ENCODE data around the gene RBM27.
"Not testable (repeated sequence)": the region's sequence is repeated elsewhere in the genome, so short reads cannot be mapped to it uniquely, and the experiment has no call there.

Gene RBM27

DNA sequence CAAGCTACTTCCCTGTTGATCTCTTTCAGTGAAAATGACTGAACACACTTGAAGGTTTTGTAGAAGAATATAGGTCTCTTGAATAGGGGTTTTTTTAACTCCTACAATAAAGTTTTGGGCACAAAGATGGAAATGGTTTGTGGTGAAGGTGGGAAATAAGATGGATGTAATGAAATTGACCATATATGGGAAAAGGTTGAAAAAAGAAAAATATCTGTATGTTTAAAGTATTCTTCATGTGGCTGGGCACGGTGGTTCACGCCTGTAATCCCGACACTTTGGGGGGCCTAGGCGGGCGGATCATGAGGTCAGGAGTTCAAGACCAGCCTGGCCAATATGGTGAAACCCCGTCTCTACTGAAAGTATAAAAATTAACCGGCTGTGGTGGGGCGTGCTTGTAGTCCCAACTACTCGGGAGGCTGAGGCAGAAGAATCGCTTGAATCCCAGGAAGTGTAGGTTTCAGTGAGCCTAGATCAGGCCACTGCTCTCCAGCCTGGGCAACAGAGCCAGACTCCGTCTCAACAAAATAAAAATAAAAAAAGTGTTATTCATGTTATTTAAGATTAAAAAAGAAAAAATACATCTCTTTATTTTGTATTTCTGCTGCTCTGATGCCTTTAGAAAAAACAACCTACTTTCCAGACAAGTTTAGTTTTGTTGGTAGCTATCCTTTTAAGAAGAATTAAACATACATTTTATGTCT lies 2.2 kb downstream of the RBM27 start:
- no peak for DNase-seq (ENCODE audit: low read depth, low spot score)

DNA sequence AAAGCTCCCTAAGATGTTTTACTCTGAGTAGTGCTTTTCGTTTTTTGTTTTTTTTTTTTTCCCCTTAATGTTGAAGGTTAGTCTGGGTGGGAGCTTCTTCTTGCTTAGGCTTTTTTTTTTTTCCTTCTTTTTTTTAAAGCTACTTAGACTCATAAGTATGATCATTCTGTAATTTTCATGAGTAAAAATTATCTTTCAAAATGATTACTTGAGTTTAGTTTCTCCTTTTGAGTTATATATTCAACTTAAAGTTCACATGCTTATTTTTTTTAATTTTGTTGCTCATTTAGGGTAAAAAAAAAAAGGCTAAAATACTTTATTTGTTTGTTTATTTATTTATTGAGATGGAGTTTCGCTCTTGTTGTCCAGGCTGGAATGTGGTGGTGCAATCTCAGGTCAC lies 2.9 kb downstream of the RBM27 start:
- no peak for DNase-seq (ENCODE audit: low read depth, low spot score)

- no peak for DNase-seq (ENCODE audit: low read depth, low spot score)
Measured at GRCh38 chr5:146208916-146209522, 5.6 kb downstream of the RBM27 start.

DNA sequence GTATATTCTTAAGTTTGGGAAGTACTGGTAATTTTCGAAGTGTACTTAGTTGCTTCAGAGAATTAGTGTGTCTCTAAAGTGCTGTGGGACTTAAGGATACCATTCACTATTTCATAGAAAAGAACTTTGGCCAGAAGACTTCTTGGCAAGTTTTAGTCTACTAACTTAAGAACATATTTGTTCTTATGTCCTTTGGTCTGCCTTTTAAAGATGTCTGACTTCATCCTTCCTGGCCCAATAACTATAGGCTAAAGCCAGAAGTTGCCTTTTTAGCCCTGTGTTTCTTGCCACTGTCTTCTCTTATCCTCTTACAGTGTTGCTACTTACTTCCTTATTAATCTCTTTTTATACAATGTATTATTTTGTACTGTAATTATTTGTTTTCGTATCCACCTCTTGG lies 6.3 kb downstream of the RBM27 start:
- DNase-seq (ENCODE audit: low read depth, low spot score), result no peak

GRCh38 chr5:146210810-146211209 lies 7.4 kb downstream of the RBM27 start:
- not testable (repeated sequence) for DNase-seq (ENCODE audit: low read depth, low spot score)

- DNase-seq (ENCODE audit: low read depth, low spot score), result peak; percentile 2
Measured at GRCh38 chr5:146213210-146213826, 9.9 kb downstream of the RBM27 start.

- DNase-seq (ENCODE audit: low read depth, low spot score), result not testable (repeated sequence)
Measured at GRCh38 chr5:146214881-146215280, 11.5 kb downstream of the RBM27 start.

DNA sequence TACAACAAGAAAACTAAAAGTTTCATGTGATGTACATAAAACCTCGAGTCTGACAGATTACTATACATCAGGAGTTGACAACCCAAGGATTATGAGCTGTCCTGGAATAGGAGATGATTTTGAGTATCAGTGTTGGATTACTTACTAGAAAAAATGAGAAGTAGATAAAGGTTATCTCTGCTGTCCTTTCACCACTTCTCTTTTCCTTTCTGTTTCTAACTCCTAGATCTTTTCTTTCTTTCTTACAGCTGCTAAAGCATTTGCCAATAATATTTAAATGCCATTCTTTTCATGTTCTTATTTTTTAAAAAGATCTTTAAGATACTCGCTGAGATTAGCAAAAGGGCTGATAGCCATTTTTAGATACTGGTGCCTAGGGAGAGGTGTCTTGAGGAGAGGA lies 14.8 kb downstream of the RBM27 start:
- no peak for DNase-seq (ENCODE audit: low read depth, low spot score)

GRCh38 chr5:146219243-146219642 lies 15.8 kb downstream of the RBM27 start:
- no peak for DNase-seq (ENCODE audit: low read depth, low spot score)

- no peak for DNase-seq (ENCODE audit: low read depth, low spot score)
Measured at GRCh38 chr5:146221234-146221633, 17.8 kb downstream of the RBM27 start.

GRCh38 chr5:146222005-146222404 lies 18.6 kb downstream of the RBM27 start:
- no peak for DNase-seq (ENCODE audit: low read depth, low spot score)

DNA sequence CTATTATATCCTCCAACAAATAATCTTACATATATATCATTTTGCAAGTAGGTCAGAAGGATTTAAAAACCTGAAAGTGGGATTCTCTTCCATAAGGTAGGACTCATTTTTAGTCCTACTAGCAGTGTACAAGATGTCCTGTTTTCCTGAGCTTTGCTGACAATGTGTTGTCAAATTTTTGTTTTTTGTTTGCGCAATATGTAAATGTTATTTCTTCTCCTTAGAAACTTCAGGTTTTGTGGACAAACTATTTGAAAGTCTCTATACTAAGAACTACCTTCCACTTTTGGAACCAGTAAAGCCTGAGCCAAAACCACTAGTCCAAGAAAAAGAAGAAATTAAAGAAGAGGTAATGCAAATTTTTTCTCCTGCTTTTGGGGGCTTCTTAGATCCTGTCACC lies 19.8 kb downstream of the RBM27 start:
- DNase-seq (ENCODE audit: low read depth, low spot score), result no peak

- DNase-seq (ENCODE audit: low read depth, low spot score), result no peak
Measured at GRCh38 chr5:146229222-146229621, 25.8 kb downstream of the RBM27 start.

DNA sequence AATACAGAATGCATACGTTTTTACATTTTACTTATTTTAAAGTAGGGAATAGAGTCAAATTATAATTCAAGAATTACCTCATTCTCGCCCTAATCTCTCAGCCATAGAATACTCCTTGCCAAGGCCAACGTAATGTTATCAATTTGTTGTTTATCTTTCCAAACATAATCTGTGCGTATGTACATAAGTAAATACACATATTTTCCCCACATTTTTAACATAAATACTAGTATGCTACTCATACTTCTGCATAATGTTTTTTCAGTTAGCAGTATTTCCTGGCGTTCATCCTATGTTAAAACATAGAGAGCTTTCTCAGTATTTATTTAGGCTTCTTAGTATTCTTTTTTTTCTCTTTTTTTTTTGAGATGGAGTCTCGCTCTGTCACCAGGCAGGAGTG lies 28.8 kb downstream of the RBM27 start:
- DNase-seq (ENCODE audit: low read depth, low spot score), result no peak

DNA sequence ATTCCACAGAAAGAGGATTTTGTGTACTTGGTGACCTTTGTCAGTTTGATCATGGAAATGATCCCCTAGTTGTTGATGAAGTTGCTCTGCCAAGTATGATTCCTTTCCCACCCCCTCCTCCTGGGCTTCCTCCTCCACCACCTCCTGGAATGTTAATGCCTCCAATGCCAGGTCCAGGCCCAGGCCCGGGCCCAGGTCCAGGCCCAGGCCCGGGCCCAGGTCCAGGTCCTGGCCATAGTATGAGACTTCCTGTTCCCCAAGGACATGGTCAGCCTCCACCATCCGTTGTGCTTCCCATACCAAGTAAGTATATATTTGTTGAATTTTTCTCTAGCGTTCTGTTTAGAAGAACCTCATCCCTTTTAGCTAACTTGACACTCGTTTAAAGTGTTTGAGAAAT lies 30.0 kb downstream of the RBM27 start:
- no peak for DNase-seq (ENCODE audit: low read depth, low spot score)

- DNase-seq (ENCODE audit: low read depth, low spot score), result no peak
Measured at GRCh38 chr5:146238973-146239372, 35.6 kb downstream of the RBM27 start.

GRCh38 chr5:146240951-146241350 lies 37.5 kb downstream of the RBM27 start:
- no peak for DNase-seq (ENCODE audit: low read depth, low spot score)

DNA sequence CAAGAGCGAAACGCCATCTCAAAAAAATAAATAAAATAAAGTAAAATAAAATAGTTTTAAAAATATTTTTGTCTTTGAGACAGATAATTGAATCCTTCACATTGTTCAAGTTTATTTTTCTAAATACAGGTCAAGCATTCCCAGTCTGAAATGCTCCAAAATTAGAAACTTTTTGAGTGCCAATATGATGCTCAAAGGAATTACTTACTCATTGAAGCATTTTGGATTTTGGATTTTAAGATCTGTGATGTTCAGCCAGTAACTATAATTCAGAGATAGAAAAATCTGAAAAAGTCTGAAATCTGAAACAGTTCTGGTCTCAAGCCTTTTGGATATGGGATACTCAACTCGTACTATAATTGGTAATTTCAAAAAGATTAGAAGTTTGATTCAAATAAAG lies 39.8 kb downstream of the RBM27 start:
- DNase-seq (ENCODE audit: low read depth, low spot score), result no peak

- no peak for DNase-seq (ENCODE audit: low read depth, low spot score)
Measured at GRCh38 chr5:146248561-146248960, 45.2 kb downstream of the RBM27 start.

DNA sequence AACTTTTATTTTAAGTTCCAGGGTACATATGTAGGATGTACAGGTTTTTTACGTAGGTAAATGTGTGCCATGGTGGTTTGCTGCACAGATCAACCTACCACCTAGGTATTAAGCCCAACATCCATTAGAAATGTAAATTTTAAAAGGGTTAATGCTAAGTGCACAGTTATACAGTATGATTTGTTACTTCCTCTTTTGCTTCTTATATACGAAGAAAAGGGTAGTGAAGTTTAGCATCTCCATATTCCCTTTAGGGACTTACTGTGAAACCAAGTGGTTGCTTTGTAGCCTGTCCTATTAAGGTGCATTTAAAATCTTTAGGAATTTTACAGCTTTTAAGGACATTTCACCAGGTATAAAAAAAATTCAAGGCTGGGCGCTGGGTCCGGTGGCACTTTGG lies 46.4 kb downstream of the RBM27 start:
- DNase-seq (ENCODE audit: low read depth, low spot score), result no peak
